ENCODE data around the gene GALT. TPM values are rescaled to one million over a fixed set of nuclear protein-coding genes. Genes with fewer than 3 reads are reported as not detected.

Gene GALT
- total and polyA plus RNA-seq, 7 experiments from 2014 or later, result 57.6 to 217 (median 158) TPM

- POLR2A ChIA-PET, result interaction anchor here (0.6 to 1.9 kb wide), 4 partner anchors 9 to 1010 kb away, joined by 3 to 7 read pairs (median 4); partner anchors contain the start of genes ARHGEF39 and GALT
Measured at GRCh38 chr9:34655394-34655793, 8.9 kb downstream of the GALT start.

DNA sequence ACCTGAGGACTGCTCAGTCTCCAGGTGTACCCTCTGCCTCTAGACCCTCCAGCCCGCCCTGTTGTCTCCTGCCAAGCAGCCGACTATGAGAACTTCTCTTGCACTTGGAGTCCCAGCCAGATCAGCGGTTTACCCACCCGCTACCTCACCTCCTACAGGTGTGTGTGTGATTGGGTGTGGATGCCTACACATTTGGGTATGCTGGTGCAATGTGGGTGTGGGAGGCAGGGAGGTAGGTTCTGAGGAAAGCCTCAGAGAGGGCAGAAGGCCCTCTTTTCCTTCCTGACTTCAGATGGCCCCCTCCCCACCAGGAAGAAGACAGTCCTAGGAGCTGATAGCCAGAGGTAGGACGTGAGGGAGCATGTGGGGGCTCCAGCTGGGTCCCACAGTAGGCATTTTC is 10.5 kb downstream of the GALT start:
- ChIA-PET CTCF (interaction anchor here (1.2 to 4.0 kb wide), 2 partner anchors 10 to 12 kb away, joined by 3 to 11 read pairs; partner anchors contain the start of gene GALT), POLR2A (interaction anchor here (0.7 to 1.8 kb wide), 3 partner anchors 8 to 1093 kb away, joined by 3 to 8 read pairs (median 3); partner anchors contain the start of gene GALT)
- Mint-ChIP-seq H3K27me3 (no peaks in the 10 kb centered on the region), H3K9me3 (no peaks in the 10 kb centered on the region), H3K27ac (no peak overlapping the region), H3K36me3 (peaks cover 0 to 18% (median 12%) of the 10 kb centered on the region in 5 donors), H3K4me3 (no peak overlapping the region), H3K4me1 (peaks cover 18 to 40% (median 28%) of the 10 kb centered on the region in 7 donors)
- no peak for ATAC-seq
- Histone ChIP-seq H3K27me3 (ENCODE audit: control insufficient read depth in 2 of 2, insufficient read depth in 2 of 2, low read length in 2 of 2) (no peaks in the 10 kb centered on the region), H3K36me3 (ENCODE audit: control insufficient read depth in 2 of 3, insufficient read depth in 3 of 3, low read length in 3 of 3) (peaks cover 0 to 12% (median 0%) of the 10 kb centered on the region in 3 experiments), H3K4me1 (ENCODE audit: control insufficient read depth in 2 of 2, insufficient read depth in 2 of 2, low read length in 2 of 2) (peaks cover 2 to 17% of the 10 kb centered on the region in 2 donors), H3K9me3 (ENCODE audit: control insufficient read depth in 2 of 3, low read length in 3 of 3) (no peaks in the 10 kb centered on the region), H3K4me3 (ENCODE audit: low read length) (no peak overlapping the region), H3K27ac (ENCODE audit: low read depth, low read length) (no peak overlapping the region)
- DNase-seq, result no peak
- intact Hi-C loops (cut with micrococcal nuclease), result no loop called here

More at GRCh38 chr9:34655394-34655793, 8.9 kb downstream of the GALT start:
- no peak for DNase-seq
- ATAC-seq, result no peak
- Mint-ChIP-seq H3K4me1 (peaks cover 19 to 35% (median 25%) of the 10 kb centered on the region in 7 donors), H3K4me3 (no peak overlapping the region), H3K27me3 (no peaks in the 10 kb centered on the region), H3K9me3 (no peaks in the 10 kb centered on the region), H3K36me3 (peaks cover 0 to 14% (median 4%) of the 10 kb centered on the region in 5 donors), H3K27ac (peak overlapping the region in 3 of 9 donors; percentile 1 to 47 (median 19))
- H3K4me3 ChIP-seq (ENCODE audit: low read length), result no peak overlapping the region
- no peaks in the 10 kb centered on the region for H3K27me3 ChIP-seq (ENCODE audit: control insufficient read depth in 2 of 2, insufficient read depth in 2 of 2, low read length in 2 of 2)
- H3K9me3 ChIP-seq (ENCODE audit: control insufficient read depth in 2 of 3, low read length in 3 of 3), result no peaks in the 10 kb centered on the region
- H3K36me3 ChIP-seq (ENCODE audit: control insufficient read depth in 2 of 3, insufficient read depth in 3 of 3, low read length in 3 of 3), result peaks cover 0 to 23% (median 0%) of the 10 kb centered on the region in 3 experiments
- intact Hi-C loops (cut with micrococcal nuclease), result no loop called here
- no peak overlapping the region for H3K27ac ChIP-seq (ENCODE audit: low read depth, low read length)
- CTCF ChIA-PET, result interaction anchor here (1.1 kb wide), 1 partner anchor 10 kb away, joined by 4 read pairs; no protein-coding TSS in a partner anchor
- peaks cover 0 to 13% of the 10 kb centered on the region in 2 donors for H3K4me1 ChIP-seq (ENCODE audit: control insufficient read depth in 2 of 2, insufficient read depth in 2 of 2, low read length in 2 of 2)

GRCh38 chr9:34658461-34658860 is 12.0 kb downstream of the GALT start:
- Mint-ChIP-seq H3K9me3 (no peaks in the 10 kb centered on the region), H3K4me1 (peaks cover 20 to 40% (median 28%) of the 10 kb centered on the region in 7 donors), H3K27ac (peak overlapping the region in 2 of 9 donors; percentile 54 to 65), H3K27me3 (no peaks in the 10 kb centered on the region), H3K36me3 (peaks cover 0 to 19% (median 12%) of the 10 kb centered on the region in 5 donors), H3K4me3 (no peak overlapping the region)
- ChIA-PET CTCF (interaction anchor here (4.0 kb wide), 1 partner anchor 12 kb away, joined by 11 read pairs; the partner anchor contains the start of gene GALT), POLR2A (no interaction called here)
- H3K9me3 ChIP-seq (ENCODE audit: control insufficient read depth in 2 of 3, low read length in 3 of 3), result no peaks in the 10 kb centered on the region
- DNase-seq (no peak), ATAC-seq (no peak)
- no peaks in the 10 kb centered on the region for H3K27me3 ChIP-seq (ENCODE audit: control insufficient read depth in 2 of 2, insufficient read depth in 2 of 2, low read length in 2 of 2)
- H3K4me3 ChIP-seq (ENCODE audit: low read length), result no peak overlapping the region
- H3K36me3 ChIP-seq (ENCODE audit: control insufficient read depth in 2 of 3, insufficient read depth in 3 of 3, low read length in 3 of 3), result peaks cover 0 to 12% (median 0%) of the 10 kb centered on the region in 3 experiments
- H3K27ac ChIP-seq (ENCODE audit: low read depth, low read length), result no peak overlapping the region
- intact Hi-C loops (cut with micrococcal nuclease), result no loop called here
- peaks cover 17 to 18% of the 10 kb centered on the region in 2 donors for H3K4me1 ChIP-seq (ENCODE audit: control insufficient read depth in 2 of 2, insufficient read depth in 2 of 2, low read length in 2 of 2)

- Mint-ChIP-seq H3K9me3 (no peaks in the 10 kb centered on the region), H3K4me3 (no peak overlapping the region), H3K27me3 (no peaks in the 10 kb centered on the region), H3K36me3 (peaks cover 0 to 20% (median 12%) of the 10 kb centered on the region in 5 donors), H3K4me1 (peaks cover 27 to 46% (median 38%) of the 10 kb centered on the region in 7 donors), H3K27ac (no peak overlapping the region)
- ATAC-seq, result no peak
- no peaks in the 10 kb centered on the region for H3K9me3 ChIP-seq (ENCODE audit: control insufficient read depth in 2 of 3, low read length in 3 of 3)
- POLR2A ChIA-PET, result interaction anchor here (1.0 to 6.8 kb wide), 3 partner anchors 11 to 43 kb away, joined by 3 to 79 read pairs (median 7); partner anchors contain the start of genes GALT and SIGMAR1
- no peaks in the 10 kb centered on the region for H3K27me3 ChIP-seq (ENCODE audit: control insufficient read depth in 2 of 2, insufficient read depth in 2 of 2, low read length in 2 of 2)
- intact Hi-C loops (cut with micrococcal nuclease), result loop anchor here (5.0 to 10.0 kb wide), 6 partner anchors 415 to 1495 kb away; partner anchors contain the start of genes HINT2 (in 2 of the 2), SPAG8 (in 2 of the 2), B4GALT1 (in 1 of the 2) and CREB3 (in 1 of the 2)
- no peak overlapping the region for H3K4me3 ChIP-seq (ENCODE audit: low read length)
- H3K27ac ChIP-seq (ENCODE audit: low read depth, low read length), result no peak overlapping the region
- CTCF ChIA-PET, result interaction anchor here (4.0 kb wide), 1 partner anchor 13 kb away, joined by 11 read pairs; the partner anchor contains the start of gene GALT
- DNase-seq, result no peak
- H3K4me1 ChIP-seq (ENCODE audit: control insufficient read depth in 2 of 2, insufficient read depth in 2 of 2, low read length in 2 of 2), result peaks cover 28 to 31% of the 10 kb centered on the region in 2 donors
- peaks cover 0 to 12% (median 0%) of the 10 kb centered on the region in 3 experiments for H3K36me3 ChIP-seq (ENCODE audit: control insufficient read depth in 2 of 3, insufficient read depth in 3 of 3, low read length in 3 of 3)
Measured at GRCh38 chr9:34659592-34660253, 13.2 kb downstream of the GALT start.

- Histone ChIP-seq H3K4me1 (ENCODE audit: control insufficient read depth in 2 of 2, insufficient read depth in 2 of 2, low read length in 2 of 2) (peaks cover 33 to 40% of the 10 kb centered on the region in 2 donors), H3K9me3 (ENCODE audit: control insufficient read depth in 2 of 3, low read length in 3 of 3) (no peaks in the 10 kb centered on the region), H3K27me3 (ENCODE audit: control insufficient read depth in 2 of 2, insufficient read depth in 2 of 2, low read length in 2 of 2) (no peaks in the 10 kb centered on the region), H3K36me3 (ENCODE audit: control insufficient read depth in 2 of 3, insufficient read depth in 3 of 3, low read length in 3 of 3) (peaks cover 0 to 15% (median 0%) of the 10 kb centered on the region in 3 experiments), H3K4me3 (ENCODE audit: low read length) (no peak within 1 kb of the TSS), H3K27ac (ENCODE audit: low read depth, low read length) (peak within 1 kb of the TSS; percentile 74)
- Mint-ChIP-seq H3K4me1 (peaks cover 37 to 60% (median 50%) of the 10 kb centered on the region in 7 donors), H3K27ac (peak within 1 kb of the TSS; percentile 86 to 98 (median 97)), H3K27me3 (no peaks in the 10 kb centered on the region), H3K4me3 (peak within 1 kb of the TSS; percentile 43 to 97 (median 86)), H3K9me3 (peaks cover 0 to 3% (median 0%) of the 10 kb centered on the region in 11 donors), H3K36me3 (peaks cover 0 to 27% (median 12%) of the 10 kb centered on the region in 5 donors)
- no peak for ATAC-seq
- ChIA-PET CTCF (interaction anchor here (0.7 to 6.0 kb wide), 6 partner anchors 15 to 59 kb away, joined by 3 to 50 read pairs (median 4); partner anchors contain the start of genes GALT and RPP25L), POLR2A (interaction anchor here (0.6 to 6.8 kb wide), 7 partner anchors 10 to 51 kb away, joined by 3 to 79 read pairs (median 5); partner anchors contain the start of genes GALT, RPP25L and SIGMAR1)
- DNase-seq, result no peak
- intact Hi-C loops (cut with micrococcal nuclease), result loop anchor here (5.0 to 10.0 kb wide), 6 partner anchors 412 to 1498 kb away; partner anchors contain the start of genes HINT2 (in 2 of the 2), SPAG8 (in 2 of the 2), B4GALT1 (in 1 of the 2) and CREB3 (in 1 of the 2)
Measured at GRCh38 chr9:34662526-34663302, 16.2 kb downstream of the GALT start, which contains the start of gene CCL27. Gene CCL27 (minus strand): TSS chr9:34662657. CDS start chr9:34662633, 24 bp downstream.

All from naive thymus-derived CD4-positive, alpha-beta T cell (primary cell).